Endothelial cell of umbilical vein (primary cell): Measurements from ENCODE around the gene AKAP6.

Experiments used
- POLR2A ChIP-seq: IDR thresholded peaks from 2 replicates; pipeline ENCODE4 v1.6.1; 2012; ENCODE audit warnings: low read depth, mild to moderate bottlenecking, control low read depth, low read length
- POLR2AphosphoS5 ChIP-seq: IDR thresholded peaks from 2 replicates; pipeline ENCODE4 v1.6.1; 2012; ENCODE audit warnings: low read depth, mild to moderate bottlenecking, control low read depth, low read length, moderate library complexity; ENCODE audit not compliant: insufficient read depth

DNA sequence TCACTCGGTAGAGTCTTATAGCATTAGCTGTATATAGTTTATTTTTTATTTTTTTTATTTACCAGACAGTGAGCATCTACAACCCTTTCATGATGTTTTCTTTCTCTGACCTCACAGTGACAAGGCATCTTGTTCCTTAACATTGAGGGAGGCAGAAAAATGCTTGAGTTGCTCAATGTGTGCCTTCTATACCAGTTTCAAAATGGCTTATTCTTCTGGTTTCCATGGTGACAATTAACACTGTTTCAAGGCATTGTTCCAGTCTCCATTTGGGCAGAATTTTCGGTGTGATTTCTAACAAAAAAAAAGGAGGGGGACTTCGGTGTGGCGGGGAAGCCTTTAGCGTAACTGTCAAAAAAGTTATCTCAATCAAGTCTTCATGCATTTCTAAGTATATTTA is 399.9 kb downstream of the AKAP6 start:
- no peak for TF ChIP-seq POLR2AphosphoS5
- TF ChIP-seq POLR2A = no peak
